ENCODE data around the gene ALDH3B2. TPM values are rescaled to one million over a fixed set of nuclear protein-coding genes. Genes with fewer than 3 reads are reported as not detected.
A peak's percentile ranks its signal among the peaks of the same experiment; 100 is the strongest.
"Not testable (repeated sequence)": the region's sequence is repeated elsewhere in the genome, so short reads cannot be mapped to it uniquely, and the experiment has no call there.

Gene ALDH3B2
- total and polyA plus RNA-seq, 2 of the 8 experiments (the other 6 are each of a cell fraction or from before 2014, with no cell fraction given): not detected

DNA sequence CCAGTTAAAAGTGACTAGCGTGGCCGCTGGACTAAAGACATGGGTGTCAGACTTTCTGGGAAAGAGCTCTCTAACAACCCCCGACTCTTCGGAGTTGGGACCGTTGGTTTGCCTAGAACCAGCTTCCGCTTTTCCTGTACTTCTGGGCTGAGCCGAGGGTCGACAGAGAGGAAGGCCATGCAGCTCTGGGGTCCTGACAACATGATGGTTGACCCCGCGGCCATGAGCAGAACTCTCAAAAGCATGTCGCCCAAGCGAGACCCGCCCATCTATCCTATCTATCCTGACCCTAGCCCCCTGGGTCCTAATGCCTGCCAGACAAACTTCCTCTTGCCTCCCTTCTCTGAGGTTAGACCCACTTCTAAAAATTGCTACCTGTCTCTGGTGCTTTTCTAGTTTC is 53.8 kb downstream of the ALDH3B2 start:
- POLR2A ChIA-PET (ENCODE audit: partially characterized antibody): interaction anchor here (0.7 to 10.7 kb wide), 13 partner anchors 9 to 269 kb away, joined by 3 to 194 read pairs (median 5); partner anchors contain the start of genes GSTP1, NUDT8 and TBX10
- H2AFZ ChIP-seq (ENCODE audit: low read length): not testable (repeated sequence)
- CTCF ChIA-PET (ENCODE audit: partially characterized antibody): interaction anchor here (1.5 to 2.9 kb wide), 3 partner anchors 9 to 18 kb away, joined by 4 to 28 read pairs (median 6); partner anchors contain the start of gene NUDT8

More for the DNA sequence above, 53.8 kb downstream of the ALDH3B2 start:
- H4K20me1 ChIP-seq (replicated peaks in 1 of 2; ENCODE audit: control insufficient read depth in 1 of 2, insufficient read depth in 2 of 2, low read length in 2 of 2); H3K27me3 ChIP-seq (replicated peaks in 1 of 4; ENCODE audit: control insufficient read depth in 3 of 4, extremely low read depth in 1 of 4, insufficient read depth in 3 of 4, low read length in 3 of 4); H3K56ac ChIP-seq (replicated peaks; ENCODE audit: insufficient read length, low read depth, low read length); H2BK12ac ChIP-seq (ENCODE audit: low read depth, low read length); H2BK15ac ChIP-seq (ENCODE audit: low read length); H2BK5ac ChIP-seq (ENCODE audit: low read depth, low read length); H2BK120ac ChIP-seq (replicated peaks; ENCODE audit: low read depth, low read length); FAIRE-seq; H3K9me3 ChIP-seq (ENCODE audit: insufficient read depth in 2 of 2, low read depth in 1 of 2, low read length in 1 of 2); H2BK20ac ChIP-seq (ENCODE audit: low read length); H3K14ac ChIP-seq (ENCODE audit: insufficient read length); H3K36me3 ChIP-seq (ENCODE audit: control insufficient read depth in 2 of 4, insufficient read depth in 4 of 4, low read length in 3 of 4); H3K23me2 ChIP-seq (ENCODE audit: low read depth, low read length); H3K4ac ChIP-seq (replicated peaks; ENCODE audit: insufficient read length, low read depth, low read length); H3K23ac ChIP-seq (ENCODE audit: insufficient read length); H4K8ac ChIP-seq (ENCODE audit: extremely low read depth, insufficient read depth, low read length); H3K18ac ChIP-seq (ENCODE audit: extremely low read depth, low read length); H4K91ac ChIP-seq (replicated peaks; ENCODE audit: insufficient read length, low read length); DNase-seq (ENCODE audit: low read depth in 1 of 2, low spot score in 2 of 2); H3K79me2 ChIP-seq (ENCODE audit: control insufficient read depth in 1 of 2, insufficient read depth in 2 of 2, low read length in 2 of 2); H2AK5ac ChIP-seq (ENCODE audit: low read depth, low read length); H3K79me1 ChIP-seq (ENCODE audit: low read depth, low read length); H3K27ac ChIP-seq (ENCODE audit: low read depth, low read length): not testable (repeated sequence)
- Histone ChIP-seq H3K4me2 (ENCODE audit: insufficient read depth in 1 of 2, low read depth in 2 of 2, low read length in 2 of 2) (peak overlapping the region; percentile 70 to 77), H4K5ac (ENCODE audit: insufficient read length, low read depth, low read length) (peak overlapping the region; percentile 23), H3K4me3 (ENCODE audit: extremely low read depth in 1 of 4, insufficient read depth in 2 of 4, low read depth in 3 of 4, low read length in 4 of 4) (peak overlapping the region; percentile 71 to 88 (median 80)), H3K4me1 (replicated peaks in 1 of 4; ENCODE audit: control insufficient read depth in 3 of 4, insufficient read depth in 4 of 4, low read length in 3 of 4) (peaks cover 13 to 21% (median 15%) of the 10 kb centered on the region in 4 experiments), H3K9ac (replicated peaks in 1 of 4; ENCODE audit: extremely low read depth in 1 of 4, low read depth in 3 of 4, low read length in 3 of 4) (peak overlapping the region in 3 of 4 experiments; percentile 44 to 69 (median 56); a peak in 4 of 7 replicates)
- WGBS, 2 experiments (ENCODE audit: extremely low coverage in 1 of 2, insufficient coverage in 1 of 2, insufficient read length in 1 of 2, insufficient replicate concordance in 2 of 2, low coverage in 1 of 2, low lambda C conversion rate in 2 of 2, missing lambda C conversion rate in 1 of 2): 0% methylated on average over 7 of the region's 13 CpGs; no CpG with 5 or more reads in 1 of the 2 experiments
- 0 out of 2 replicates have a peak, but pooled peaks have one; percentile 25 for TF ChIP-seq TAF1 (IDR thresholded peaks at IDR 0.05; ENCODE audit: low read depth, low read length)
- TF ChIP-seq YY1 (IDR thresholded peaks at IDR 0.05; ENCODE audit: low read depth, low read length): 0 out of 2 replicates have a peak, but pooled peaks have one; percentile 52
- TF ChIP-seq SIN3A (conservative IDR thresholded peaks at IDR 0.05 in 1 of 2, IDR thresholded peaks at IDR 0.05 in 1 of 2; ENCODE audit: low read depth in 1 of 2, low read length in 2 of 2): peak; percentile 69 to 82; a peak in 2 of 4 replicates
- 0 out of 2 replicates have a peak, but pooled peaks have one; percentile 15 for TF ChIP-seq SP1 (IDR thresholded peaks at IDR 0.05; ENCODE audit: low read depth, low read length)
- TF ChIP-seq FOSL1 (IDR thresholded peaks at IDR 0.05; ENCODE audit: insufficient read depth, low read depth, low read length): peak; percentile 91
- TF ChIP-seq CREB1 (IDR thresholded peaks at IDR 0.05): 0 out of 2 replicates have a peak, but pooled peaks have one; percentile 23
- TF ChIP-seq, protein P1, sequence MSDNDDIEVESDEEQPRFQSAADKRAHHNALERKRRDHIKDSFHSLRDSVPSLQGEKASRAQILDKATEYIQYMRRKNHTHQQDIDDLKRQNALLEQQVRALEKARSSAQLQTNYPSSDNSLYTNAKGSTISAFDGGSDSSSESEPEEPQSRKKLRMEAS (IDR thresholded peaks at IDR 0.05): peak; percentile 32; the same call in 1 of the 2 replicates
- peak; percentile 24; the same call in 1 of the 2 replicates for TF ChIP-seq TBP (IDR thresholded peaks at IDR 0.05; ENCODE audit: low read depth, low read length)

All from H1 (cell line).